IPS-11a (cell line): ENCODE data around the gene PKN2.
"Not testable (repeated sequence)": the region's sequence is repeated elsewhere in the genome, so short reads cannot be mapped to it uniquely, and the experiment has no call there.

Experiments used
- H3K4me3 ChIP-seq: one replicate; pipeline ENCODE4 v1.5.1; 2013; ENCODE audit warnings: low read depth, low read length, control low read depth

The PKN2 gene

DNA sequence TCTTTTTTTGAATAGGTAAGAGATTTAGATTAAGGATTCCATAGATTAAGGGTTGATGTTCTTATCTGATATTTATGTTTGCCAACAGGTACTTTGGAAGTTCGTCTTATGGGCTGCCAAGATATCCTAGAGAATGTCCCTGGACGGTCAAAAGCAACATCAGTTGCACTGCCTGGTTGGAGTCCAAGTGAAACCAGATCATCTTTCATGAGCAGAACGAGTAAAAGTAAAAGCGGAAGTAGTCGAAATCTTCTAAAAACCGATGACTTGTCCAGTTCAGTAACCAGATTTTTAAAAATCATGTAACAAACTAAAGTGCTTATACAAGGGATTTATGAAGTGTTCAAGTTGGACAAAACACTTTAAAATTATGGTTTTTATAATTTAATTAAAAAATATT, 100.5 kb downstream of the PKN2 start:
- H3K4me3 ChIP-seq, result no peak overlapping the region

DNA sequence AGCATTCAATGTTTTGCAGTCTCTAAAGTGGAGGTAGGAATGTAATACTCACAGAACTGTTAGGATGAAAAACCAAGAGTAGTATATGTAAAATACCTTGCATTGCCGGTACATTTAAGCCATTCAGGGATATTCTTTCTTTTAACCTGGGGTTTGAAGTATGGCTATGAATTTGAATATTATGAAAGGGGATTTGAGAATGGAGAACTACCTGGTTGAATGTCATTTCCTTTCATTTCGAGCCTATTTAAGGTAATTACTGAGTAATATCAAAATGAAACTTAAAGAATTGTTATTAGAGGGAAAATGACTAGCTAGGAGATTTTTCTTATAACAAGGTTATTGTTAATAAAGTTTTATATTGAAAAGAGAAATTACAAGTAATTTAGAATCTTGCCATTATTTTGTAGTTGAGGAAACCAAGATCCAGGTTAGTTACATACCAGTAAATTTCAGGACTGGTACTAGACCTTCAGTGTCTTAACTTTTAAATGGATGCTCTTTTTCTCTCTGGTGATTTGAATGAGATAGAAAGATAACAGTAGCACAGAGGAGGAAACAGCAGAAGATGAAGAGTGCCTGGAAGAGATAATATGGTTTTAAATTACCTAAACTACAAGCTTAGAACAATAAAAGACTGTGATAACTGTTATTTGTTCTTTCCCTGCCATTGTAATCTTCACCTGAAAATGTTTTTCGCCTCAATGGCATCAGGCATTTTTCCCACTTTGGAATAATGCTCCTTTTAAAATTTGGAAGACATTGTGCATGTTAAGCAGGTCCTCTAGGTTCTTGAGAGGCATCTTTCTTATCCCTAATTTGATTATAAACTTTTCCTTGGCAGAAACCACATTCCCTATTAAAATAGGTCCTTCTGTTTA, 103.2 kb downstream of the PKN2 start:
- H3K4me3 ChIP-seq, result no peak overlapping the region

DNA sequence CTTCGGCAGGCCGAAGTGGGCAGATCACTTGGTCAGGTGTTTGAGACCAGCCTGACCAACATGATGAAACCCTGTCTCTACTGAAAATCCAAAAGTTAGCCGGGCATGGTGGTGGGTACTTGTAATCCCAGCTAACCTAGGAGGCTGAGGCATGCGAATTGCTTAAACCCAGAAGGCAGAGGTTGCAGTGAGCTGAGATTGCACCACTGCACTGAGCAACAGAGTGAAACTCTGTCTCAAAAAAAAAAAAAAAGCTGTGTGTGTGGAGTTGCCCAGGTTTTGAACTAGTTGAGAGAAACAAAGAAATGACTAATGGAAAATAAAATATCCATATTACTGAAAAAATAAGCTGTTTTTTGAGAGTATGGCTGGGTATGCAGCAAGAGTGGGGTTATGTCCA, 107.1 kb downstream of the PKN2 start:
- H3K4me3 ChIP-seq, result no peak overlapping the region

DNA sequence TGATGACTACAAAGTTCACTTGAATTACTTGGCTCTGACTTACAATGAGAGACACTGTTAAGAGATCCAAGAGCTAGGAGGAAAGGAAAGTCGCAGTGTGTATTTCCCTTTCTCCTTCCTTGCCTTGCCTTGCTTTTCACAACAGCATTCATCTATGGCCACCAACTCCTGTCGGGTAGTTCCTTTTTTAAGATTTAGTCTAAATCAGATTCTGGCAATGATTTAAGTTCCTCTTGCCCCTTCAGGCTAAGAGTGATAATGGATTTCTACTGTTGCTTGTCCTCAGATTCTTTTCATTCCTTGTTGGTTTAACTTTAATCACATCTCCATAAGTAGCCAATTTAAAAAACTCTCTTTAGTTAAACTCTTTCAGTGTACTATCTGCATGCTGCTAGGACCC, 115.4 kb downstream of the PKN2 start:
- H3K4me3 ChIP-seq, result no peak overlapping the region

DNA sequence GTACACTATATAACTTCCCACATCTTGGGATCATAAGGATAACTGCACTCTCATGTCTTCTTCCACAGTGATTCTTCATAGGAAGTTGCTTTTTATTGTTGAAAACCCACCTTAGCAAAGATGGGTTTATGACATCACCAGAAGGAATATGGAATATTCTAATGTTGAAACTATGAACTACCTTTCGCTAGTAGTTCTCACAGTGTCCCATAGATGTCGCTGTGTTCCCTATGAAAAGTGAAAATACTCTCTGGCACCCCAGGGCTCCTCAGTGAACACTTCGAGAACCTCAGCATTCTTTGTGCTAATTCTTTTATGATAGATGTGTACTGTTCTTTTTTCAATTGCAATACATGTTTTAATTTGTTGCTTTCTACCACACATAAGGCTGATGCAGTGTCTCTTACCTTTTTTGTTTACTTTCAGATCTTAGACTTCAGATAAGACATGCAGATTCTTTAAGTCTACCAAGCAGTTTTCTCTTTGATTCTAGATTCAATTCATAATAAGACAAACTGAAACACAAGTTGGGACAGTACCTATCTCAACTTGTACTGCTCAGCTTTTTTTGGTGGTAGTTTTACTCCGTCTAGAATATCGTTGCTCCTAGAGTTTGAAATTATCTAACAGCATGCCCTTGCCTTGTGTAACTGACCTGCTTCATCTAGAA, 116.4 kb downstream of the PKN2 start:
- no peak overlapping the region for H3K4me3 ChIP-seq

DNA sequence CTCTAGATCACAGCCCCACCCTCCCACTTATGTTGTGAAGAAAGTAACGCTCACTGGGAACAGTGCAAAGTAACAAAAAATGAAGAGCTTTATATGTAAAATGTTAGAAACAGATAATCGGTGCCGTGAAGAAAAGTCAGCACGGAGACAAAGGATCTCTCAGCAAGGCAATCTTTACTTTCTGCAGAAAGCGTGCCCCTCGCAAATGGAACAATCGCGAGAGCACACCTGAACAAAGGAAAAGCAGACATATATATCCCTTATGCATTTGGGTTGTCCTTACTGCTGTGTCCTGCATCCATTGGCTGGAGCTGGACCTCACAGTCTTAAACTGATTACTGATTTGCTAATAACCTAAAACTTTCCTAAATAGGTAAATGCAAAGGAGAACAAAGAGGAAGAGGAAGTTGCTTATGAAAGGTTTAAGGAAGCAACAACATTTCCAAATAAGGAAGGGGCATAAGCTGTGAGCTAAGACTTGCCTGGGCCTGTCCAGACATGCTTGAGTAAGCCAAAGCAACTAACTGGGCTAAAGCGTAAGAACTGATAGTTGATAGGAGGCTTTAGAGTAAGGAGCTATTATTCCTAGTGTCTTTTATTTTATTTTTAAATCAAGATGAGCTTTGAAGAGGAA, 117.6 kb downstream of the PKN2 start:
- no peak overlapping the region for H3K4me3 ChIP-seq

DNA sequence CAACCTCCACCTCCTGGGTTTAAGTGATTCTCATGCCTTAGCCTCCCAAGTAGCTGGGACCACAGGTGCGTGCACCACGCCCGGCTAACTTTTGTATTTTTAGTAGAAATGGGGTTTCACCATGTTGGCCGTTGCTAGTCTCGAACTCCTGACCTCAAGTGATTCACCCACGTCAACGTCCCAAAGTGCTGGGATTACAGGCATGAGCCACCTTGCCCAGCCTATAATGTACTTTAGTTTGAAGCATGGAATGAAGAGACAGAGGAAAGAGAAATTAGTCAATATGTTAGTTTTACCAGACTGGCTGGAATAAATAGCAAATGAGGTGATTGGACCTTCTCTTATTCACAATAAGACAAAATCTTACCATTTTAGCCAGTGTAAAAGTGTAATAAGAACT, 118.3 kb downstream of the PKN2 start:
- H3K4me3 ChIP-seq, result no peak overlapping the region

DNA sequence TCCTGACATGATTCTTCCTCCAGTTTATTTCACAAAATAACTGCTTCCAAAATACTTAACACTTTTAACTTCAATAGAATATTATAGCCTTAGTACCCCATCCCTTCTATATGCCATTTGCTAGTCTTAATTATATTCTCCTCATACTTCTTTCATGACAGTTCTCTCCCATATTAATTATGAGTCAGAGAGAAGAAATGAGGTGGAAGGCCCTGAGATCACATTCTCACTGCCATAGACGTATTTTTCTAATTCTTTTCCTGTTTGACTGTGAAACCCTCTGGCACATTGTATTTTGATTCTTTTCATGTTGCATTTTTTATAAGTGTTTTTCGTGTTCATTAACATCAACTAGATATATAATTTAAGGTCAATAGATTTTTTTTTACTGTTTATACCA, 118.9 kb downstream of the PKN2 start:
- no peak overlapping the region for H3K4me3 ChIP-seq

DNA sequence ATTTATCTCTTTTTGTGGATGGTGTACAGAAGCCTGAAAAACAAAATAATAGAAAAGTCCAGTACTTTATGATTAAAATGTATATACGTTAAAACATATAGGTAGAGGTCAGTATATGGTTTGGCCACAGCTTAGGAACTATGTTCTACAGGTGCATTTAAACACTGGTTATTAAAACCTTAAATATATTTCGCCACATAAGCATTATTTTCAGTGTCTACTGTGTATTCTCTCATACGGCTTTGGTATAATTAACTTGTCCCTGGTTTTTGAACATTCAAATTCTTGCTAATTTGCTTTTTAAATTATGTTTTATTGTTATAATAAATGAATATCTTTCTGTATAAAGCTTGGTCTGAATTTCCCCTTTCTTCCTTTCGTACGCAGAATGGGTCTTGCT, 119.4 kb downstream of the PKN2 start:
- H3K4me3 ChIP-seq, result no peak overlapping the region

DNA sequence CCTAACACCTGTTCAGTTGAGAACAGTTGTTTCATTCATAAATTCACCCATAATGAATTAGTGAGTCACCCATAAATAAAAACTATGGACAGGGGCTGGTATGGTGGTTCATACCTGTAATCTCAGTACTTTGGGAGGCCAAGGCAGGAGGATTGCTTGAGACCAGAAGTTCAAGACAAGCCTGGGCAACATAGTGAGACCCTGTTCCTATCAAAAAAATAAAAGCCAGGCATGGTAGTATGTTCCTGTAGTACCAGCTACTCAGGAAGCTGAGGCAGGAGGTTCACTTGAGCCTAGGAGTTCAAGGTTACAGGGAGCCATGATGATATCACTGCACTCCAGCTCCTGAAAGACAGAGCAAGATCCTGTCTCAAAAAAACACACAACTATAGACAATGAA, 128.3 kb downstream of the PKN2 start:
- no peak overlapping the region for H3K4me3 ChIP-seq

DNA sequence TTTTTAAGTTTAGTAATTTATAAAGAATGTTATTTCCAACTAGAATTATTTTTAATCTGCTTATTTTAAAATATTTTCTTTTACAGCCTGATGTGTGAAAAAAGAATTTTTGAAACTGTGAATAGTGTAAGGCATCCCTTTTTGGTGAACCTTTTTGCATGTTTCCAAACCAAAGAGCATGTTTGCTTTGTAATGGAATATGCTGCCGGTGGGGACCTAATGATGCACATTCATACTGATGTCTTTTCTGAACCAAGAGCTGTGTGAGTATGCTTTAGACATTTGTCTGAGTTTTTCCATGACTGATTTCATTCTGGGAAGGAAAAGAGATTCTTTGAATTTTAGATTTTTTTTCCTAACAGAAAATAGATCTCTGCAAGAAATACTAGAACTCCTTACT, 129.4 kb downstream of the PKN2 start:
- H3K4me3 ChIP-seq, result no peak overlapping the region

DNA sequence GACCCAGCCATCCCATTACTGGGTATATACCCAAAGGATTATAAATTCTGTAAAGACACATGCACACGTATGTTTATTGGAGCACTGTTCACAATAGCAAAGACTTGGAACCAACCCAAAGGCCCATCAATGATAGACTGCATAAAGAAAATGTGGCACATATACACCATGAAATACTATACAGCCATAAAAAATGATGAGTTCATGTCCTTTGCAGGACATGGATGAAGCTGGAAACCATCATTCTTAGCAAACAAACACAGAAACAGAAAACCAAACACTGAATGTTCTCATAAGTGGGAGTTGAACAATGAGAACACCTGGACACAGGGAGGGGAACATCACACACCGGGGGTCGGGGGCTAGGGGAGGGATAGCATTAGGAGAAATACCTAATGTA, 135.6 kb downstream of the PKN2 start:
- H3K4me3 ChIP-seq, result not testable (repeated sequence)

DNA sequence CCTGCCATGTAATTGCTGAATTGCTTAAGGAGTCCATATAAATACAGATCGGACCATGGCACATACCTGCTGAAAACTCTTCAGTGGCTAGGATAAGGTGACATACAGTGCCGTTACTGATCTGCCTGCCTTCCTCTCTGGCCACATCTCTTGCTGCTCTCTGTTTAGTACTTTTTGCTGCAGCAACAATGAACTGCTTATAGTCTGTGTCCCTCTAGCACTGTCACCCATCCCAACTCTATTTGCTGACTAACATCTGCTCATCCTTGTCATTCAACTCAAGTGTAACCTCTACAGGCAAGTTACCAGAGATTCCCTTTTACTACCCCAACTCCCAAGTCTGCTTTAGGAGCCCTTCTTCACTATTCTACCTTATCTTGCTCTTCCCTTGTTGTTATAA, 141.6 kb downstream of the PKN2 start:
- no peak overlapping the region for H3K4me3 ChIP-seq

DNA sequence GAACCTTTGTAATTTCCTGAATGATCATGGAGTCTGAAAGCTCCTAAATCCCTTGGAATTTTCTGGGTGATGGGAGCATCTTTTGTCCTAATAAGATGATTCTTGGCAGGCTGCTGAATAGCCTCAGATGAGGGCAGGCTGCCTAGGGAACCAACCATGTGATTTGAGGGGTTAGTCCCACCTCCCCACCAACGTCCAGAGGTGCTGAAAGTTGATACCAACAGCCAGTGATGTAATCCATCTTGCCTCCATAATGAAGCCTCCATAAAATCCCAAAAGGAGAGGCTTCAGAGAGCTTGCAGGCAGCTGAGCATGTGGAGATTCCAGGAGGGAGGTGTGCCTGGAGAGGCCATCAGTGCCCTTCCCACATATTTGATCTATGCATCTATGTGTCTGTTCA, 163.6 kb downstream of the PKN2 start:
- no peak overlapping the region for H3K4me3 ChIP-seq

DNA sequence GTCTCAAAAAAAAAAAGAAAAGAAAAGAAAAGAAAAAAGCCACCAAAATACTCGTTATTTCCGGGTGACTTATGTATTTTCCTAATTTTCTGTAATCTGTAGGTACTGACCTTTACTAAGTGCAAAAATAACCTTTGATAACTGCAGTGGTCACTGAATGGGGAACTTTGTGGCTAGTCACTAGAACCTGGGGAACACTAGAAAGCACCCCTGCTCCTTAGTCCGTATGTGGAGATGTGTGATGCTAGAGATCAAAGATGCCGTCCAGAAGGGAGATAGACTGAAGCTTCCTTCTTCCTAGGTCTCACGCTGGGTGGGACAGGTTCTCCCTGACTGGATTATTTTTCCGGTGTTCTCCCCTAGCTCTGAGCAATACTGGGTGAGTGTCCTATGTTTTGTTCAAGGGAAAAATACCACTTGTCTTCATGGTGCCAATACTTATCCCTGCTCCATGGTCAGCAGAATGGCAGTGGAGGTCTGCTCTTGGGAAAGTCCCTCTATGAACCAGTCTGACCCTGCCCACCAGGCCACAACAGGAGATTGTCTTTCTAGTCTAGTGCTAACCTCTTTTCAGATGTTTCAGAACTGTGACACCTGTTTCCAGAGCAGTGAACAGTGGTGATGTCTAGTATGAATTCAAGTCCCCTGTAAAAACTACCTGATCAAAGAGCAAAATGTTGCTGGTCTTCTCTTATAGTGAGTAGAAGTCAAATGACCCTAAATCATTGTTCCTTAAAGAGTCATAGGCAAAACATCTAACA, 167.4 kb downstream of the PKN2 start:
- no peak overlapping the region for H3K4me3 ChIP-seq

DNA sequence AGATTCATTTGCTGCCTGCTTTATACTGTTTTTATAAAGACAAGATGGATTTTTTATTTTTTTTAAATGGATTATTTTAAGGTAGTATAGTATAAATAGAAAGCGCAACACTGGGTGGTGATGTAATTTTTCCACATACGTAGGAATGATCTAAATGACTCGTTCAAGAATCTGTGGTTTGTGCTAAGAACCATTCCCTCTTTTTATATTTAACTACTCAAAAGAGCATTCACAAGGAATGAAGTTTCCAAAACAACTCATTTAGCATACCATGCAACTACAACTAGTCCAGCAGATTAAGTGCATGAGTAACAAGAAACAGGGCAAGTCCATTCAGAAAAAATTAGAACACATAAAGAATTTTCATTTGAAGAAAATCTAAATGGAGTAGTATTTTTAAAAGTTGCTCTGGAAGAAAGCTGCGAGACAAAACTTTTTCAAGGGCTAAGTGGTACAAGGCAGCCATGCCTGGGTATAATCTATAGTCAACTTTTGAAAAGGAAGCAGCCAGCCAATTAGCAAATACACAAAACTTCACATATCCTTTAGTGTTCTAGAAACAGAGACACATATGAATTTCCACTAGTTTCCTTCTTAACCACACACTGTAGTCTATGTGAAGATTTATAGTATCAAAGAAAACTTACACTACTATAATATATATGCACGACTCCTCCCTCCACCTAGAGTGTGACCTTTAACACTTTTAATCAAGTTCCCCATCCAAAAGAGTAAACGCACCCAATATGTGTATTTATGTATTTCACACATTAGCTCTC, 183.9 kb downstream of the PKN2 start:
- H3K4me3 ChIP-seq, result no peak overlapping the region

DNA sequence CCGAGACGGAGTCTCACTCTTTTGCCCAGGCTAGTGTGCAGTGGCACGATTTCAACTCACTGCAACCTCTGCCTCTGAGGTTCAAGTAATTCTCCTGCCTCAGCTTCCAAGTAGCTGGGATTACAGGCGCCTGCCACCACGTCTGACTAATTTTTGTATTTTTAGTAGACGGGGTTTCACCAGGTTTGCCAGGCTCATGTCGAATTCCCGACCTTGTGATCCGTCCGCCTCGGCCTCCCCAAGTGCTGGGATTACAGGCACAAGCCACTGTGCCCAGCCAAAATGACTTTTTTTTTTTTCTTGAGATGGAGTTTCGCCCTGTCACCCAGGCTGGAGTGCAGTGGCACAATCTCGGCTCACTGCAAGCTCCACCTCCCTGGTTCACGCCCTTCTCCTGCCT, 185.6 kb downstream of the PKN2 start:
- H3K4me3 ChIP-seq, result not testable (repeated sequence)

DNA sequence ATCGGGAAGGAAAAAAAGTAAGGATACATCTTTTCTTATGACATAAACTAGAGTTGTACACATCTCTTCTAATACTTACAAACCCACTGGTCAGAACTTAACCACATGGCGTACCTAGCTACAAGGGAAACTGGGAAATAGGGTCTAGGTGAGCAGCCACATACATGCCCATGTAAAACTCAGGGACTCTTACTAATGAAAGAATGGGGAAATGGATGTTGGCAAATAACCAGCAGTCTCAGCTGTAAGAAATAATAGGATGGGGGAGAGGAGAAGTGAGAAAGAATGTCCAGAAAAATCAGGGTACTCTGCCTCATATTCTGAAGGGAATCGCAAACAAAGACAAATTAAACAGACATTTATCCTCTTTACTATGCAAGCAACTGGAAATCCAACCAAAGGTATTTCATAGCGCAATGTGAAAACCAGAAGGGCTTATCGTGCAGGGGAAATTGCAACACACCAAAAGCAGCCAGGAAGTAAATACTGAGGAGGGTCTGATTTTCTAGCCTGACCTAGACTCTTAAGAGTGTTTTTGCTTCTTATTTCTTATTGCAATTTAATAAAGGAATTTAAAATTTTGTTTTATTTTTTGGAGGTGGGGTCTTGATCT, 189.8 kb downstream of the PKN2 start:
- H3K4me3 ChIP-seq, result no peak overlapping the region

DNA sequence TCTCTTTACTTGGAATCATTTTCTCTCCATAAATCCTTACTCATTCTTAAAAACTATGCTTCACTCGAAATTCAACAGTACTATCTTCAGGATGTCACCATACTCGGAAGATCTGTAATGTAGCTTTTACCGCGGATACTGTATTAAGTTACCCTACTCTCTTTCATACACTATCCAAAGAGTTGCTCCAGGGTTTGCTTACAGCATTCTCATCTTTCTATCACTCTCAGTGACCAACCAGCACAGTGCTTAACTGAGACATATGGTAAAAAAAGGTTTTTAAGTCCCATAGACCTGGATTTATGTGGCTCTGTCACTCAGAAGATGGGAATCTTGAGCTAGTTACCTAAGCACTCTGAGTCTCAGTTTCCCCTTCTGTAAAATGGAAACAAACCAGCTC, 191.5 kb downstream of the PKN2 start:
- H3K4me3 ChIP-seq, result no peak overlapping the region
